Stromal cell of bone marrow (primary cell): ENCODE data around the gene COQ9.
"Not testable (repeated sequence)": the region's sequence is repeated elsewhere in the genome, so short reads cannot be mapped to it uniquely, and the experiment has no call there.

ENCODE experiments used
- DNase-seq: peaks from one replicate; pipeline ENCODE4 v3.0.0-alpha.2; 2012; ENCODE audit warnings: low read depth

Gene COQ9

GRCh38 chr16:57447186-57447962 is at the start of gene COQ9, which contains the start of gene CIAPIN1:
TSS of gene COQ9 (plus strand) at chr16:57447479. CDS start at chr16:57447506, 27 bp downstream.
TSS of gene CIAPIN1 (minus strand) at chr16:57447385. CDS start at chr16:57440928, 6,457 bp downstream.
- DNase-seq = peak; percentile 88

- not testable (repeated sequence) for DNase-seq
Observed at GRCh38 chr16:57397493-57397892, 49.8 kb upstream of the COQ9 start.

- DNase-seq = no peak
Observed at GRCh38 chr16:57401943-57402640, 45.2 kb upstream of the COQ9 start.

- DNase-seq = no peak
Observed at GRCh38 chr16:57403965-57404817, 43.1 kb upstream of the COQ9 start, which contains the start of gene CCL17. TSS of gene CCL17 (plus strand) at chr16:57404767. CDS start at chr16:57413933, 9,166 bp downstream.

- DNase-seq = no peak
Observed at GRCh38 chr16:57405097-57405496, 42.2 kb upstream of the COQ9 start.

- DNase-seq = no peak
Observed at GRCh38 chr16:57406881-57407280, 40.4 kb upstream of the COQ9 start.

- no peak for DNase-seq
Observed at GRCh38 chr16:57407521-57408353, 39.5 kb upstream of the COQ9 start.

GRCh38 chr16:57409065-57409464 is 38.2 kb upstream of the COQ9 start:
- no peak for DNase-seq

GRCh38 chr16:57409870-57410587 is 37.2 kb upstream of the COQ9 start:
- no peak for DNase-seq

GRCh38 chr16:57411362-57411976 is 35.8 kb upstream of the COQ9 start:
- DNase-seq = no peak

- no peak for DNase-seq
Observed at GRCh38 chr16:57412584-57412983, 34.7 kb upstream of the COQ9 start.

GRCh38 chr16:57413301-57413730 is 34.0 kb upstream of the COQ9 start:
- no peak for DNase-seq

GRCh38 chr16:57413733-57414132 is 33.5 kb upstream of the COQ9 start:
- DNase-seq = no peak

GRCh38 chr16:57416084-57416483 is 31.2 kb upstream of the COQ9 start:
- DNase-seq = no peak

- no peak for DNase-seq
Observed at GRCh38 chr16:57419506-57419905, 27.8 kb upstream of the COQ9 start.

- peak; percentile 46 for DNase-seq
Observed at GRCh38 chr16:57422026-57422944, 25.0 kb upstream of the COQ9 start.

GRCh38 chr16:57423152-57423551 is 24.1 kb upstream of the COQ9 start:
- no peak for DNase-seq

GRCh38 chr16:57424583-57424982 is 22.7 kb upstream of the COQ9 start:
- no peak for DNase-seq

- no peak for DNase-seq
Observed at GRCh38 chr16:57426356-57426755, 20.9 kb upstream of the COQ9 start.
